Activated CD4-positive, alpha-beta T cell treated with anti-CD3 and anti-CD28 coated beads, Interleukin-2, amount 50 U/mL, for 1 hour (primary cell): Measurements from ENCODE around the gene ADAMTS12.

Source experiments
- DNase-seq: peaks from one replicate; pipeline ENCODE4 v3.0.0-alpha.2; 2020

The ADAMTS12 gene

GRCh38 chr5:33905381-33905780 lies 13.6 kb upstream of the ADAMTS12 start:
- no peak for DNase-seq

- no peak for DNase-seq
Observed at GRCh38 chr5:33903118-33903517, 11.3 kb upstream of the ADAMTS12 start.

- no peak for DNase-seq
Observed at GRCh38 chr5:33901156-33901555, 9.4 kb upstream of the ADAMTS12 start.

- no peak for DNase-seq
Observed at GRCh38 chr5:33894566-33894965, 2.8 kb upstream of the ADAMTS12 start.

- DNase-seq, result no peak
Observed at GRCh38 chr5:33892620-33893137, 889 bp upstream of the ADAMTS12 start.

GRCh38 chr5:33891446-33891787 lies 373 bp downstream of the ADAMTS12 start:
- no peak for DNase-seq

GRCh38 chr5:33890131-33891032 lies 1.4 kb downstream of the ADAMTS12 start:
- DNase-seq, result no peak

GRCh38 chr5:33888587-33888986 lies 3.2 kb downstream of the ADAMTS12 start:
- DNase-seq, result no peak

GRCh38 chr5:33887268-33887667 lies 4.5 kb downstream of the ADAMTS12 start:
- no peak for DNase-seq

- no peak for DNase-seq
Observed at GRCh38 chr5:33886283-33886682, 5.5 kb downstream of the ADAMTS12 start.

GRCh38 chr5:33885679-33886078 lies 6.1 kb downstream of the ADAMTS12 start:
- DNase-seq, result no peak

GRCh38 chr5:33883482-33883881 lies 8.3 kb downstream of the ADAMTS12 start:
- no peak for DNase-seq

- no peak for DNase-seq
Observed at GRCh38 chr5:33880319-33880718, 11.5 kb downstream of the ADAMTS12 start.

- DNase-seq, result no peak
Observed at GRCh38 chr5:33877449-33877848, 14.3 kb downstream of the ADAMTS12 start.

- DNase-seq, result no peak
Observed at GRCh38 chr5:33867241-33867640, 24.5 kb downstream of the ADAMTS12 start.

GRCh38 chr5:33859177-33859576 lies 32.6 kb downstream of the ADAMTS12 start:
- DNase-seq, result peak; percentile 30

GRCh38 chr5:33857037-33857436 lies 34.8 kb downstream of the ADAMTS12 start:
- no peak for DNase-seq

GRCh38 chr5:33855396-33855795 lies 36.4 kb downstream of the ADAMTS12 start:
- no peak for DNase-seq

GRCh38 chr5:33854733-33855151 lies 37.0 kb downstream of the ADAMTS12 start:
- no peak for DNase-seq

GRCh38 chr5:33852837-33853236 lies 39.0 kb downstream of the ADAMTS12 start:
- DNase-seq, result no peak

- DNase-seq, result no peak
Observed at GRCh38 chr5:33852319-33852718, 39.5 kb downstream of the ADAMTS12 start.

GRCh38 chr5:33850100-33850594 lies 41.6 kb downstream of the ADAMTS12 start:
- DNase-seq, result peak; percentile 10

GRCh38 chr5:33848554-33848953 lies 43.2 kb downstream of the ADAMTS12 start:
- DNase-seq, result no peak

- DNase-seq, result no peak
Observed at GRCh38 chr5:33846851-33847250, 44.9 kb downstream of the ADAMTS12 start.

GRCh38 chr5:33843579-33843978 lies 48.2 kb downstream of the ADAMTS12 start:
- DNase-seq, result no peak
